Amniotic stem cell (primary cell): ENCODE measurements around the gene TMEM179.
"Not testable (repeated sequence)": the region's sequence is repeated elsewhere in the genome, so short reads cannot be mapped to it uniquely, and the experiment has no call there.

ENCODE experiments used
- DNase-seq: peaks from one replicate; lab custom pipeline; 2025; lab: John Stamatoyannopoulos, UW

Gene TMEM179

DNA sequence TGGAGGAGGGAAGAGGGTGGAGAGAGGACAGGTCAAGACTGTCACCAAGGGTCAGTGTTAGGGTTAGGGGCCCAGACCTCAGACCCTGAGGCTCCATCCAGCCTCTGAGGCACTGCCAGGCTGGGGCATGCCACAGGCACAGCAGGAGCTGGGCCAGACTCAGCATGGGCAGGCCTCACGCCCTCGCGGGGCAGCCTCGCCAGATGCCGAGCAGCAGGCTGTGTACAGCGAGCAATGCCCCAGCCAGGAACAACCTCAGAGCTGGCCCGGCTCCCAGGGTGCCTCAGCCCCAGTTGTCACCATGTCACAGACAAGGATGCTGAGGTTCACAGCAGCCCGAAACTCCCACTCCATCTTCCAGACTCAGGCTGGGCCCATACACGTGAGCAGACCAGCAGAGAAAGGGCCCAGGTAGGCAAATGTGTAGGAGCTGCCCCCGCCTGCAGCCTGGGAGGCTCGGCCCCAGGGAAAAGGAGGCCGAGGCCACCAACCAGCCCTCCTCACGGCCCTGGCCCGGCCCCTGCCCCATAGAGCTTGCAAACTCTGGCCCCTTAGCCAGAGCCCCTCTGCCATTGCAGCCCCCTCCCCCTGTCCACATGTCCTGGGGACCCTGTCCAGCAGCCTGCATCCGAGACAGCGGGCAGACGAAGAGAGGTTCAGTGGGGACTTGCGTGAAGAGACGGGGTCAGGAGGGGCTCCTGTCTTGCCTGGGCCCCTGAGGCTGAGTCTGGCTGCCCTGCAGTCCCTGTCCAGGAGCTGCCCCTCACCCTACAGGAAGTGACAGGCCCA lies 17.5 kb downstream of the TMEM179 start:
- DNase-seq: no peak

DNA sequence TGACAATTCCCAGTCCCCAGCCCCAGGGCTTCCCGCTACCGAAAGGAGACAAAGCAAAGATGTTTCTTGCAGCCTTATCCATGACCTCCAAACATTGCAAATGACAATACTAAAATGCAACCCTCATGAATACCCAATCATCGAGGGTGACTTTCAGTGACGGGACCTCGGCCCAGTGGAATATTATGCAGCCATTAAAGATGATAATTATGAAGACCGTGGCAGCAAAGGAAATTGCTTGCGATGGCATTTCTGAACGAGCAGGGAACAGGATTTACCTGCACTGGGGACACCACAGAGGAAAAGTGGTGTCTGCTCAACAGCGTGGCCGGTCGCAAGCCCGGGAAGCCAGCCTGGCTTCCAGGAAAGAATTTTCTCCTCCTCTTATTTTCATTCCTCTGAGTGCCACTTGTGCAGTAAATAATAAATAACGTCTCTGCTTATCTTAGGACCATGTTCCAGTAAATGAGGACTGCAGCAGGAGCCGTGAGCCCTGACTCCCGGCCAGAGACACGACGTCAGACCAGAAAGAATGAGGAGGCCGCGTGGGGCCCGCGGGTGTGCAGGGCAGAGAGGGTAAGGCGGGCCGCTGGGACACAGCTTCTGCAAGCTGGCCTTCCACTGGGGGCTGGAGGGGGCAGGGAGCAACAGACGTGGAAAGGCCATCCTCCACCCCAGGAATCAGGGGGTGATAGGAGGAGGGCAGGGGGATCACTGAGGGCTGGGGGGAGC lies 18.4 kb downstream of the TMEM179 start:
- no peak for DNase-seq

DNA sequence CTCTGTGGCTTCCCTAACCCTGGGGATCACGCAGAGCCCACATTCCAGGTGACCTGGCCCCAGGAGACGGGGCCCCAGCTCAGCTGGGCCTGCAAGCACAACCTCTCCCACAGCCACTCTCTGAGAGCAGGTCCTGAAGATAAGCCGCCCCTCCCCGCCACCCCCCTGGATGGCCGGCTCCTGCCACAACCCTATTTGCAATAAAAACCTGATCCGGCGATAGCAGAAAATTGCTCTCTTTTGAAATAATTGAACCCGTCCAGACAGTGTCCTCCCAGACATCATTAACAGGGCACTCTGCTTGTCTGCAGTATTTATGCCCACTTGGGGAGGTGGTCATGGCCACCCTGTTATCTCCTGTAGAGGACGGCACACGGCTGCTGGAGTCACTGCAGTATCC lies 20.0 kb downstream of the TMEM179 start:
- no peak for DNase-seq

DNA sequence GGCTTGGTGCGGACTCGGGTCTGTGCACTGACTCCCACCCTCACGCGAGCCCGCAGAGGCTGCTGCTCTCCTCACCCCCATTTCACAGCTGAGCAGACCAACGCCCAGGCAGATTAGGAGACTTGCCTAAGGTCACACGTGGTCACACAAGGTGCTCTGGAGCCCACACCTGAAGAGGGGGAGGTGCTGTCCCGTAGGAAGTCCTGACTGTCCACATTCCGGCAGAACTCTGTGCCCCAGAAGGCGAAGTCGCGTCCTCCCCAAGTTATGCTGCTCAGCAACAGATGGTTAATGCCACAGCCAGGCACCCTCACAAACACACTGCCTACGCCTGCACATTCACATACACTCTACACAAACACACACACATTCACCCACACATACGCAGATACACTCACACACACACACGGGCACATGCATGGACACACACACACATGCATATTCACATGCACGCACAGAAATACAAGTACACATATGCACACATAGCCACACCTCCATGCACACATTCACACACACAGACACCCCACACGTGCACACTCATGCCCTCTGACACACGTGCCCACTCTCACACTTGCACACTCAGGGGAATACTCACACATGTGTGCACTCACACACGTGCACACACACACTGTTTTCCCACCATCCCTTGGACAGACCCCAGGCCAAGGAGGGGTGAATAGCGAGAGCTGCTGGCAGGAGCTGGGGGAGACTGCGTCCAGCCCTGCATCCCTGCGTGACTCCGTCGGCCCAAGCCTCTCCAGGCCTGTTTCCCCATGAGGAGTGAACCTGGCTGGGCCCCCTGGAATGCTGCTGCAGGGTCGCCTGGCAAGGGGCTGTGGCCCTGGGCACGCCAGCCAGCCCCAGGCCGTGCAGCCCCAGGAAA lies 20.9 kb downstream of the TMEM179 start:
- no peak for DNase-seq

DNA sequence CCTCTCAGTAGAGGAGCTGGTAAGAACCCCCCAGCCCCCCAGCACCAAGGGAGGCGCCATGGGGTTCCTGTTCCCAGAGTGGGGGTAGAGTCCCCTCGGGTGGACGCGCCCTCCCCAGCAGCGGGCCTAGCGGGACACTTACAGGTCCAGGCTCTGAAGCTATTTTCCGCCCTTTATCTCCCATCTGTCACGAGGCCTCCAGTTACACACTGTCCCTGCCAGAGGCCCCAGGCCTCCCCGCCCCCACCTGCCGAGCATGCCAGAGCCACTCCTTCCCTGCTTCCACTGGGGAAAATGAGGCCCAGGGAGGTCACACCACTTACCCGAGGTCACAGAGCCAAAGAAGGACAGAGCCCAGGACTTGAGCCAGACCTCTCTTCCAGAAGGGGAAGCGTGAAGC lies 21.9 kb downstream of the TMEM179 start:
- no peak for DNase-seq

DNA sequence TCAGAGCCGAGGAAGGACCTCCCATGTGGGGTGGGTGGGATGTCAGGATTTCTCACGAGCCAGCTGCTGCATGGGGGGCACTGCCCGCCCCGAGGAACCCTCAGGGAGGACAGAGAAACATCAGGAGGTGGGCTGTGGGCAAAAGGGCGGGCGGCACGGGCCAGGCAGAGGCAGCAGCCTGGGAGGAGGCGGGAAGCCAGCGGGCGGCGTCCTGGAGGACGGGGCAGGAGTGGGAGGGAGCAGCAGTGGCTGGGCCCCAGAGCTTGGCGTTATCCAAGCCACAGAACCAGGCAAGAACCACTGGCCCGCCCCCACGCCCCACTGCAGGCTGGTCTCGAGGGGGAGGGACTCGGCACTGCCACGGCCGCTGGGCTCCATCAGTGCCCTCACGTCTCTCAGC lies 22.6 kb downstream of the TMEM179 start:
- no peak for DNase-seq

DNA sequence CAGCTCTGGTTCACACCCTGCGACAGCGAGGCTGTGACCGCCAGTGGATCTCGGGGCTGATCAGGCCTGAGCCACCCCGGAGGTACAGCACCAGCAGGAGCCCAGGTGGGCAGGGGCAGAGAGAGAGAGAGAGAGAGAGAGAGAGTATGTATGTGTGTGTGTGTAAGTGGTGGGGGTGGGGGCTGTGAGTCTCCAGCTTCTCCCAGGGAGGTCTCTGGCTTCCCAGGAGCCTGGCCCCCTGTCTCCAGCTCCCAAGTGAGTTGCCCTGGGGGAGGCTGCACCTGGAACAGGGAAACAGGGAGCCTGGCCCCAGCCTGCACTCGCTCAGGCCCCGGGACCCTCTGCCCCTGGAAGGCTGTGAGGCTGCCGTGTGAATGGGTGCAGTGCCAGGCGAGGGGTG lies 23.1 kb downstream of the TMEM179 start:
- no peak for DNase-seq

DNA sequence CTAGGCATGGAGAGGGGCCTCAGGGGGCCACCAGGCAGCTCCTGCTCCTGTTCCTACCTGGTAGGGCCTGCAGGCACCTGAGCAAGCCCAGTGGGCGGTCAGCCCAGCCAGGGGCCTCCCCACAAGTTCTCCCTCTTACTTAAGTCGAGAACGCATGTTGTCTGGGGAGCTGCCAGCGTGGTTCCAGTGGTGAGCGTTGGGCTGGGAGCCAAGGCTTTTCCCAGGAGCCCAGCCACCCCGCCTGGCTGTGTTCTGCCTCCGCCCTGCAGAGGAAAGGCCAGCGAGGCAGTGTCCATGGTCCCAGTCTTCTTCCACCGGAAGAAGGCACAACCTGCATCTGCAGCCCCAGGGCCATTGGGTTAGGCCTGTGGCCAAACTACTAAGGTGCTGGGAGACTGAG lies 23.6 kb downstream of the TMEM179 start:
- DNase-seq: no peak

DNA sequence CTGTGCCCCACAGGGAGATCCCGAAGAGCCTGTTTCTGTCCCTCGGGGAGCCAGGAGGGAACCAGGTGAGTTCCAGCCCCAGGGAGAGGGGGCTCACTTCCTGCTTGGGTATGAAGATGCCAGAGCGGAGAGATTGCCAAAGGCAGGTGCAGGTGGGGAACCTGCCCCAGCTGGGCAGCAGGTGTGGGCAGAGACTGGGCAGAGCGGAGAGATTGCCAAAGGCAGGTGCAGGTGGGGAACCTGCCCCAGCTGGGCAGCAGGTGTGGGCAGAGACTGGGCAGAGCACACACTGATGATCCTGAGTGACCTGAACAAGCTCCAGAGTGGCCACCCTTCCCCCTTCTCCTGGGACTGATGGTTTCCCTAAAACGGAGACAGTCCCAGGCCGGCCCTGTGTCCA lies 24.6 kb downstream of the TMEM179 start:
- not testable (repeated sequence) for DNase-seq

DNA sequence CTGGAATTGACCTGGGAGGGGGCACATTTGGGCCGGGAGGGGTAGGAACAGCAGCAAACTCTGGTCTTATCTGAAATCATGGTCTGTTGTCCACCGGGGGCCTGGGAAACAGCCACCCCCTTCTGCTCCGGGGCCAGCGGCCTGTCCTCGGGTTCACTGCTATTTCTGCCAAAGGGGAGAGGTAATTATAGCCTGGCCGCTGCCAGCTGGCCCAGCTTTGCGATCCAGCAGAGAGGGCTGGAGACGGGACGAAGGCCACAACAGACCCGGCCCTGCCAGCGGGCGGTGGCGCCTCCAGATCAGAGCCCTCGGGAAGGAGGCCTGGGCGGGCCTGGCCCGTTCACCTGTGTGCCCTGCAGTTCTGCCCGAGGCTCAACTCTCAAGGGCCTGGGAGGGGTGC lies 25.1 kb downstream of the TMEM179 start, which contains the start of gene C14orf180:
TSS of gene C14orf180 (plus strand) at position 258 of the 400 bp plus-strand sequence. CDS start 6,667 bp downstream, outside the sequence.
- no peak for DNase-seq

DNA sequence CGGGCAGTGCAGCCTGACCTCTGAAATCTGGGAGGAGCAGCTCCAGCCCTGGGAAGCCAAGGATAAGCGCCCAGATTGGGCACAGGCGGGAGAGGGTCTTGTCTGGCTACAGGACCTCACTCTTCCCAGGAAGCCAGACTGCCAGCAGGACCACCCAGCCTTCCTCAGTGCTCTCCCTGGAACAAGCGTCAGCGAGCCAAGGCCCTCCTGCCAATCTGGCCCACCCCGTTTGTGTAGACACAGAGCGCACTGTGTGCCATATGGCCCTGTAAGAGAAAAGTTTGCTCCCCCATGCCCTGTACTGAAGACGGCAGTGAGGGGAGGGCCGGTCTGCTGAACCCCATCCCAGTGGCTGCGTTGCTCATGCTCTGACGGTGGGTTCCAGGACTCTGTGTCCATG lies 26.3 kb downstream of the TMEM179 start:
- no peak for DNase-seq

DNA sequence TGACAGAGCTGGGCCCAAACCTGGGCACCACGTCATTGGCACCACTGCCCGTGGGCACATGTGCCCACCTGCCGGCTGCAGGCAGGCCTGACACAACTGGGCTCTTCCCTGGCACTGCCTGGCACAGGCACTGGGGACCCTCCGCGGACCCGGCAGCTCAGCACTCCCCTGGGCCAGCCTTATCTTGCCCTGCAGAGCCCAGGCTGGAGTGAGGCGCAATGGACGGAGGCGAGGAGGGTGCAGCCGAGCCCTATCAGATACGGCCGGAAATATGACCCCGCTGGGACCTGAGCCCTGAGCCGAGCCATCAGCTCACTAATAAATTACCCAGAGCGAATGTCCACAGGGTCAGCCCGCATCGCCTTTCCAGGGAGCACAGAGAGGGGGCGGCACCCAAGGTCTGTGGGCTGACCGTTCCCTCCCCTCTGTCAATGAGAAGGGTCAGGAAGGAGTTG lies 26.7 kb downstream of the TMEM179 start:
- DNase-seq: no peak

DNA sequence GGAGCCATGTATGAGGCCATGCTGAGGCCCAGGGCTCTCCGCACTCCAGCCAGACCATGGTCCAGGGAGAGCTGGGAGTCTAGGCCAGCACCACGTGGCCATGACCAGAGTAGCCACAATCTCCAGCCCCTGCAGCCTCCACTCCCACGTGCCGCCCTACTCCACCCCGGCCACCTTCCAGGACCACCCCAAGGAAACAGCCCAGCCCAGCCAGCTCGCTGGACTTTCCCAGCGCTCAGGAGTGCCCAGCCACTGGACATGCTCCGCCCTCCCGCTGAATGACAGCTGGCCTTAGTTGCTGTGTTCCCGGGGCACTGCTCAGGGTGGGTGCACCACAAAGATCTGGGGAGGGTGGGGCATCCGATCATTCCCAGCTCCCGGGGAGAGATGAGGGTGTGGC lies 27.1 kb downstream of the TMEM179 start:
- DNase-seq: no peak

DNA sequence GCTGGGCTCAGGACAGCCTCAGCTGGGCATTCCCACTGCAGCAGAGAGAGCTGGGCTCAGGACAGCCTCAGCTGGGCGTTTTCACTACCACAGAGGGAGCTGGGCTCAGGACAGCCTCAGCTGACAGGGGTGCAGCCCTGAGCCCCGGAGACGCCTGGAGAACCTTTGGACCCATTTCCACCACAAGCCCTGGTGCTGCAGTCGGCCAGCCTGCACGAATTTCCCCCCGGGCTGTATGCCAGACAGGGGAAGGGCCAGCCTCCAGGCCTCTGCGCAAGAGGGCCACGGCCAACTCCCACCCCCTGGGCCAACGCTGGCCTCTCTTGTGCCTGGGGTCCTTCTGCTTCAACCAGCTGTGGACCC lies 27.6 kb downstream of the TMEM179 start:
- no peak for DNase-seq

DNA sequence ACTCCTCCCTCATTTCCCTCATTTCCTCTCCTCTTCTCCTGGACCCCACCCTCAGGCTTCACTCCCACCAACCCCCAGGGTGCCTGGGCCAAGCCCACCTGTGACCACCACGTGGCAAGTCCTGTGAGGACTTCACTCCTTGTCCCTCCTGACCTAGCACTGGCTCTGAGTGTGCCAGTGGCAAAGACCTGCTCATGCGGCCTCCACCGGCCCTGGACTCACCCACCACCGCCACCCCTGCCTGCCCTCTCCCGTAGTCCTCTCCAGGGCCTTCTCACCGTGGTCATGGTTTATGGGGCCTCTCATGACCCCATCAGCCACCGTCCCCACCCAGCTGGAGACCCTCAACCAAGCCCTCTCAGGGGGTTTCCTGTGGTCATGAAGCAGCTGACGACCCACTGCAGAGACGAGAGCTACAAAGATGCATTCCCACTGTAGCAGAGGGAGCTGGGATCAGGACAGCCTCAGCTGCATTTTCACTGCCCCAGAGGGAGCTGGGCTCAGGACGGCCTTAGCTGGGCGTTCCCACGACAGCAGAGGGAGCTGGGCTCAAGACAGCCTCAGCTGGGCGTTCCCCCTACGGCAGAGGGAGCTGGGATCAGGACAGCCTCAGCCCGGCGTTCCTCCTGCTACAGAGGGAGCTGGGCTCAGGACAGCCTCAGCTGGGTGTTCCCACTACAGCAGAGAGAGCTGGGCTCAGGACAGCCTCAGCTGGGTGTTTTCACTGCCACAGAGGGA lies 28.2 kb downstream of the TMEM179 start:
- DNase-seq: no peak

DNA sequence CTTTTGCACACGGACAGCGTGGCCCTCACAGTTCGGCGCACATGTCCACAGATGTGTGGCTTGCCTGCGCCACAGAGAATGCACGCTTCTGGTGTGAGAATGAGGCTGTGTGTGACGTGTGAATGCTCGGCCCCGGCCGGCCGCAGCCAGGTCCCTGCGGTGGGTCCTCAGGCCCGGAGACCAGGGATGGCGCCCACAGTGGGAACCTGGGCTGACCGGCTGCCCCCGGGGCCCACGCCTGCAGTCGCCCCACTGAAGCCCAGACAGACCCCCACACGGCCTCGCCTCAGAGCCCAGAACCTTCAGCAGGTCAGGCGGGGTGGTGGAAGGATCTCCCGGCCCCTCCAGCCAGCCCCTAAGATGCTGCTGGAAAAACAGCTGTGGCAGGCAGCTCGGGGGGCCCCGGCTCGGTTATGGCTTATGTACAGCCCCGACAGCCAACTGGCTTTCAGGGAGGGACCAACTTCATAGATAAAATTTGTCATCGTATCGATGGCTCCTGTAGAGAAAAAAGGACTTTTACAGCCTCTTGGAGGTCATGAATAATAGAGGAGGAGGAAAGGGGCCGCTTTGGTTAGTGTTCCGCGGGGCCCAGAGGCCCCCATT lies 29.5 kb downstream of the TMEM179 start:
- DNase-seq: no peak

DNA sequence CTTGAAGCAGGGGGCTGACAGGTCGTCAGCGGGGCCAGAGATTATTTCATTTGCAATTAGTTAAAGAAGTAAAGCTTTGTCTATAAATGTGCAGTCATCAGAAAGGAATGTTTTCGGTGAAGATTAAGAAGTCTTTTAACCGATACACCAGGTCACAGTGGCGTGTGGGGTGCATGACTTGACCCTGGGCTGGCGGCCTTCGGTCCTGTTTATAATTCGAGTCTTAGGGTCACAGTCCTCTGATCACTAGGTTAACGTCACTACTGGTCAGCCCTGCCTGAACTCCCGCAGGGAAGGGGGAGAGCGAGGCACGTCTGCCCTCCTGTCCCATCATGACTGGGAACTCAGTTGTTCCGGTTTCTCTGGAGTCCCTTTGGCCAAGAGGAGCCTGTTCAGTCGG lies 30.0 kb downstream of the TMEM179 start:
- no peak for DNase-seq

DNA sequence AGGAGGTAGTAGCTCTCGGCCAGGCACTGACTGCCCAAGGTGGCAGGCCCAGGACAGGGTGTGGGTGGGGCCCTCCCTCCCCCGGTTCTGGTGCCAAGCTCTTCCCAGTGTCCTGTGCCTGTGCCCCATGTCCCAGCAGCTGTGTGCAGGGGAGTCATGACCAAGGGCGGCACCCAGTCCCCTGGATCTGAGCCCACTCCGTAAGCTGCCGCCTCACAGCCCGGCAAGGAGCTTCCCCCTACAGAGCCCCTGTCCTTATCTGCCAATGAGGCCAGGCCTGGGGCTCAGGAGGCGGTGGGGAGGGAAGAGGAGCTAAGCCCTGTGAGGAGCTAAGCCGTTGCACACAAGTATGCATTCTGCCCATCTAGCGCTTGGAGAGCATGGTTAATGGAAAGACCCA lies 30.6 kb downstream of the TMEM179 start:
- no peak for DNase-seq

DNA sequence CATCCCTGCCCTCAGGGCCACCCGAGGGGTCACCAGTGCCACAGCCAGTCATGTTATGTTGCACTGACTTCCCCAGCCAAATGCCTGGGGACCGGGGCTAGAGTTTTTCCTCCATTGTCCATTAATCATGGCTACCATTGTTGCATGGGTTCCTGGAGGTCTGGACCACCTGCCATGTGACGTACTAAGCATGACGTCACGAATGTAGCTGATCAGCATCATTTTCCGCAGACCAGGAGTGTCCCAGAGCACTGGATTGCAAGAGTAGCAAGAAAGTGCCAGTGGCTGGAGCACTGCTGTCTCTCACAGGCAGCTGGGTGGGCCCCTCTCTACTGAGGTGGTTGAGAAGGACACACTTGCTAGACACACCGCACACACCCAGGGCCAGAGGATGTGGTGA lies 31.9 kb downstream of the TMEM179 start:
- no peak for DNase-seq

DNA sequence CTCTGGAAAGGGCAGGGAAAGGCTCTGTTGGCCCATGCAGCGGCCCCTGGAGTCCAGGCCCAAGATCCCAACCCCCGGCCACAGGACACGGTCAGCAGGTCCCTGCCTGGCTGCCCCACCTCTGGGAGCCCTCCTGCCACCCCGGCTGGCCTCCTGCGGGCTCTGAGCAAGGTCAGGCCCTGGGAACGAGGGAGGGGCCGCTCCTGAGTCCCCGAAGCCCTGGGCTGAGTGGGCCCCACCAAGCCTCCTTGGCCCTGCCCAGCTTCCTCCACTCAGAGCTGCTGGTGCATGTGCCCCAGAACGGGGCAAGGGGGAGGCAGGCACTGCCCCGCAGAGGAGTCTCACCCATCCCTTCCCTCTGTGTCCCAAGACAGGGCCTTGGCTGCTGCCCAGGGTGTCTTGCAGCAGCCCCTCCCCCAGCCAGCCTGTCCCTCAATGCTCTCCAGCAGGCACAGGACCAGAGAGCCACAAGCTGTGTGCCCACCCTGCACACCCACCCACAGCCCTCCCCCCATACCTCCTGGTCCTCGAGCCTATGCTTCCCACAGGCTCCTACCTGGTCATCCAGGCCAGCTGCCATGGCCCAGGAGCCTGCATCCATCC lies 32.4 kb downstream of the TMEM179 start:
- no peak for DNase-seq

DNA sequence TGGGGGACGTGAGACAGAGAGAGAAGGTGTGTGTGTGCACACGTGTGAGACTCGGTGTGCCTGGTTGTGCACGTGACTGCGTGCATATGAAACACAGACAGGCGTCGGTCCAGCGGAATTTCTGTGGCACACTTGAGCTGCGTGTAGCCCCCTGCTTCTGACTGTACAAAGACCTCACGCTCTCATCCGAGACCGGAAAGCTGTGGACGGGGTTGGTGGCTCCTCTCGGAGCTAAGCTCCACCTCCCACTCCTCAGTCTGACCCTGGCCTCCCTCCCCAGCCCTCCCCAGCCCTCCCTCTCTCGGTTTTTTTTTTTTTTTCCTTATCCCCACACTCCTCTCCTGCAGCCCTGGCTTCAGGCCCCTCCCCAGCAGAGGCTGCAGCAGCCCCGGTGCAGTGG lies 33.3 kb downstream of the TMEM179 start:
- no peak for DNase-seq
